Measurements from ENCODE around the gene B3GALT4. TPM values are rescaled to one million over a fixed set of nuclear protein-coding genes. Genes with fewer than 3 reads are reported as not detected.

Gene B3GALT4
- total and polyA plus RNA-seq, 2 donors (not counting 1 experiment from before 2014, with no cell fraction given) = 2.3 to 11.1 TPM

- peak overlapping the region; percentile 52 for H3K9ac ChIP-seq (ENCODE audit: insufficient read depth, low read length)
- no peaks in the 10 kb centered on the region for H3K9me3 ChIP-seq (ENCODE audit: control insufficient read depth, insufficient read depth, low read depth, low read length)
- no peaks in the 10 kb centered on the region for H3K27me3 ChIP-seq (ENCODE audit: control insufficient read depth, insufficient read depth, low read length)
- peaks cover 34% of the 10 kb centered on the region for H3K36me3 ChIP-seq (ENCODE audit: control insufficient read depth, insufficient read depth, low read length)
- peaks cover 19% of the 10 kb centered on the region for H3K4me1 ChIP-seq (ENCODE audit: control insufficient read depth, extremely low read depth, insufficient read depth, low read length)
- H3K4me2 ChIP-seq (ENCODE audit: extremely low read depth, insufficient read depth, low read length) = peak overlapping the region; percentile 55
- H3K79me2 ChIP-seq (ENCODE audit: control insufficient read depth, insufficient read depth, low read length) = peaks cover 41% of the 10 kb centered on the region
- TF ChIP-seq EZH2 (IDR thresholded peaks at IDR 0.05; ENCODE audit: low read length, missing control alignments) = no peak
- TF ChIP-seq CTCF (conservative IDR thresholded peaks at IDR 0.05 in 1 of 2, IDR thresholded peaks at IDR 0.05 in 1 of 2; ENCODE audit: low read depth in 1 of 2, low read length in 2 of 2) = no peak
- H3K4me3 ChIP-seq (replicated peaks in 1 of 4; ENCODE audit: control extremely low read depth in 1 of 4, insufficient read depth in 1 of 4, low read depth in 3 of 4, low read length in 4 of 4) = peak overlapping the region; percentile 18 to 59 (median 46)
- H3K27ac ChIP-seq (ENCODE audit: insufficient read depth, low read length) = peak overlapping the region; percentile 67
- H2AFZ ChIP-seq (ENCODE audit: low read length) = no peak overlapping the region
- DNase-seq (ENCODE audit: low read depth in 2 of 2) = peak in 1 of 2 donors; percentile 4
- no peaks in the 10 kb centered on the region for H4K20me1 ChIP-seq (ENCODE audit: control insufficient read depth, extremely low read depth, insufficient read depth, low read length)
These were observed 401 bp upstream of the B3GALT4 start for GRCh38 chr6:33276581-33276863.

GRCh38 chr6:33277663-33278391, 904 bp downstream of the B3GALT4 start:
- Histone ChIP-seq H3K36me3 (ENCODE audit: control insufficient read depth, insufficient read depth, low read length) (peaks cover 37% of the 10 kb centered on the region), H3K4me3 (replicated peaks in 1 of 4; ENCODE audit: control extremely low read depth in 1 of 4, insufficient read depth in 1 of 4, low read depth in 3 of 4, low read length in 4 of 4) (peak overlapping the region in 3 of 4 experiments; percentile 21 to 59 (median 29)), H2AFZ (ENCODE audit: low read length) (no peak overlapping the region), H3K4me2 (ENCODE audit: extremely low read depth, insufficient read depth, low read length) (peak overlapping the region; percentile 59), H3K79me2 (ENCODE audit: control insufficient read depth, insufficient read depth, low read length) (peaks cover 31% of the 10 kb centered on the region), H3K4me1 (ENCODE audit: control insufficient read depth, extremely low read depth, insufficient read depth, low read length) (peaks cover 19% of the 10 kb centered on the region), H3K9me3 (ENCODE audit: control insufficient read depth, insufficient read depth, low read depth, low read length) (no peaks in the 10 kb centered on the region), H3K27me3 (ENCODE audit: control insufficient read depth, insufficient read depth, low read length) (no peaks in the 10 kb centered on the region), H4K20me1 (ENCODE audit: control insufficient read depth, extremely low read depth, insufficient read depth, low read length) (no peaks in the 10 kb centered on the region), H3K27ac (ENCODE audit: insufficient read depth, low read length) (peak overlapping the region; percentile 67), H3K9ac (ENCODE audit: insufficient read depth, low read length) (peak overlapping the region; percentile 8)
- DNase-seq (ENCODE audit: low read depth in 2 of 2) = peak; percentile 7 to 11
- no peak for TF ChIP-seq CTCF (conservative IDR thresholded peaks at IDR 0.05 in 1 of 2, IDR thresholded peaks at IDR 0.05 in 1 of 2; ENCODE audit: low read depth in 1 of 2, low read length in 2 of 2)
- TF ChIP-seq EZH2 (IDR thresholded peaks at IDR 0.05; ENCODE audit: low read length, missing control alignments) = no peak

- H3K9me3 ChIP-seq (ENCODE audit: control insufficient read depth, insufficient read depth, low read depth, low read length) = no peaks in the 10 kb centered on the region
- peaks cover 26% of the 10 kb centered on the region for H3K79me2 ChIP-seq (ENCODE audit: control insufficient read depth, insufficient read depth, low read length)
- peaks cover 34% of the 10 kb centered on the region for H3K36me3 ChIP-seq (ENCODE audit: control insufficient read depth, insufficient read depth, low read length)
- no peak overlapping the region for H3K9ac ChIP-seq (ENCODE audit: insufficient read depth, low read length)
- H3K4me3 ChIP-seq (replicated peaks in 1 of 4; ENCODE audit: control extremely low read depth in 1 of 4, insufficient read depth in 1 of 4, low read depth in 3 of 4, low read length in 4 of 4) = no peak overlapping the region
- TF ChIP-seq EZH2 (IDR thresholded peaks at IDR 0.05; ENCODE audit: low read length, missing control alignments) (no peak), CTCF (conservative IDR thresholded peaks at IDR 0.05 in 1 of 2, IDR thresholded peaks at IDR 0.05 in 1 of 2; ENCODE audit: low read depth in 1 of 2, low read length in 2 of 2) (no peak)
- DNase-seq (ENCODE audit: low read depth in 2 of 2) = no peak
- H2AFZ ChIP-seq (ENCODE audit: low read length) = no peak overlapping the region
- H3K4me1 ChIP-seq (ENCODE audit: control insufficient read depth, extremely low read depth, insufficient read depth, low read length) = peaks cover 17% of the 10 kb centered on the region
- no peak overlapping the region for H3K4me2 ChIP-seq (ENCODE audit: extremely low read depth, insufficient read depth, low read length)
- H3K27ac ChIP-seq (ENCODE audit: insufficient read depth, low read length) = no peak overlapping the region
- no peaks in the 10 kb centered on the region for H3K27me3 ChIP-seq (ENCODE audit: control insufficient read depth, insufficient read depth, low read length)
- no peaks in the 10 kb centered on the region for H4K20me1 ChIP-seq (ENCODE audit: control insufficient read depth, extremely low read depth, insufficient read depth, low read length)
These were observed 1.4 kb downstream of the B3GALT4 start for GRCh38 chr6:33278392-33278741.

Data from fibroblast of lung (primary cell).